ENCODE data around the gene RTN4RL2. TPM values are rescaled to one million over a fixed set of nuclear protein-coding genes. Genes with fewer than 3 reads are reported as not detected.

RTN4RL2 gene
- total and polyA plus RNA-seq, 9 of the 15 experiments (the other 6 are each of a cell fraction or from before 2014, with no cell fraction given): 0.06 to 1.9 (median 0.34) TPM; not detected in 4

DNA sequence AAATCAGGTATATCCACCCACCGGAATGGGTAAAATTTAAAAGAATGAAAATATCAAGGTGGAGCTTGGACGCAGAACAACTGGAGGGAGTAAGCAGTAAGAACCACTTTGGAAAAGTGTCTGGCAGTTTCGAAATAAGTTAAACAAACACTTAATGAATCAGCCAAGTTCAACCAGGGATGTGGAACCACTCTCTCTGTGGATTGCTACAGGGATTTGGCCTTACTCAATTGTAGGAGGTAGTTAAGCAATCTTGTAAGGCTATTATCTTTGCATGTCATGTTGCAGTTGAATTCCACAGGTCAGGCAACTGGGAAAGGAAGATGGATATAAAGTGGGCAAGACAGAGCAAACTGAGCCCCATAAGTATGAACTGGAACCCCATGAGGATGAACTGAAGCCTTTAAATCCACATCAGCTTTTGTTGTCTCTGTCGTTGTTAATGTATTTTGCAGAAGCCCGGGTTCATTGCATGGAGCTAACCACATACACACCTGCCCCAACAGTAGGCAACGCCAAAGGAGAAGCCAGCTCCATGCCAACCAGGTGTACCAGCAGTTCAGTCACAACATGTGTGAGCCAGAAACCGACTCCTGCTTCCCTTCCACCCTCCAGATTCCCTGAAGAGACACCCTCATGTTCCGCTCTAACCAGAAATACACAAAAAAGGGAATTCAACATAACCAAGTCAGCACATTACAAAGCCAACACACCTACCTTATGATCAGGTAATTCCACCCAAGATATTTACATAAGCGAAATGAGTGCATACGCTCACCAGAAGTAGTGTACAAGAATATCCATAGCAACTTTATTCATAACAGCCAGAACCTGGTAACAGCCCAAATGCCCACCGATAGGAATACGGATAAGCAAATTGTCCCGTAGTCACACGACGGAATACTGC is 25.4 kb upstream of the RTN4RL2 start (continued):
- TF ChIP-seq VEZF1 (CRISPR knock-in tag; IDR thresholded peaks at IDR 0.05) (peak; percentile 19; the same call in 1 of the 2 replicates), TCFL5 (CRISPR knock-in tag; conservative IDR thresholded peaks at IDR 0.05) (no peak), USF1 (CRISPR knock-in tag; IDR thresholded peaks at IDR 0.05) (no peak), JUND (IDR thresholded peaks at IDR 0.05; ENCODE audit: borderline replicate concordance, low read depth, low read length) (no peak), JUND (tag; IDR thresholded peaks at IDR 0.05; ENCODE audit: borderline replicate concordance, low read depth, low read length) (no peak), ZNF695 (CRISPR knock-in tag; IDR thresholded peaks at IDR 0.05) (no peak), E2F3 (CRISPR knock-in tag; IDR thresholded peaks at IDR 0.05) (no peak), FOXJ2 (tag; IDR thresholded peaks at IDR 0.05) (no peak), ZNF436 (CRISPR knock-in tag; IDR thresholded peaks at IDR 0.05) (no peak), ARID1B (IDR thresholded peaks at IDR 0.05) (peak; percentile 33; the same call in 1 of the 2 replicates), OTX1 (CRISPR knock-in tag; IDR thresholded peaks at IDR 0.05) (no peak), HLTF (IDR thresholded peaks at IDR 0.05) (no peak), MBD2 (IDR thresholded peaks at IDR 0.05; ENCODE audit: borderline replicate concordance, low read depth) (no peak), CEBPG (CRISPR knock-in tag; IDR thresholded peaks at IDR 0.05) (peak; percentile 83), CEBPG (tag; conservative IDR thresholded peaks at IDR 0.05 in 1 of 2, IDR thresholded peaks at IDR 0.05 in 1 of 2) (peak; percentile 97 to 99), ZBTB49 (CRISPR knock-in tag; IDR thresholded peaks at IDR 0.05; ENCODE audit: borderline replicate concordance) (no peak), CBFA2T2 (conservative IDR thresholded peaks at IDR 0.05) (peak; percentile 26; the same call in 1 of the 2 replicates)
- TF ChIP-seq, protein P1, sequence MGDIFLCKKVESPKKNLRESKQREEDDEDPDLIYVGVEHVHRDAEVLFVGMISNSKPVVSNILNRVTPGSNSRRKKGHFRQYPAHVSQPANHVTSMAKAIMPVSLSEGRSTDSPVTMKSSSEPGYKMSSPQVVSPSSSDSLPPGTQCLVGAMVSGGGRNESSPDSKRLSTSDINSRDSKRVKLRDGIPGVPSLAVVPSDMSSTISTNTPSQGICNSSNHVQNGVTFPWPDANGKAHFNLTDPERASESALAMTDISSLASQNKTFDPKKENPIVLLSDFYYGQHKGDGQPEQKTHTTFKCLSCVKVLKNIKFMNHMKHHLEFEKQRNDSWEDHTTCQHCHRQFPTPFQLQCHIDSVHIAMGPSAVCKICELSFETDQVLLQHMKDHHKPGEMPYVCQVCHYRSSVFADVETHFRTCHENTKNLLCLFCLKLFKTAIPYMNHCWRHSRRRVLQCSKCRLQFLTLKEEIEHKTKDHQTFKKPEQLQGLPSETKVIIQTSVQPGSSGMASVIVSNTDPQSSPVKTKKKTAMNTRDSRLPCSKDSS (IDR thresholded peaks at IDR 0.05; ENCODE audit: low read depth, partially characterized antibody): no peak
- TF ChIP-seq, protein P2, sequence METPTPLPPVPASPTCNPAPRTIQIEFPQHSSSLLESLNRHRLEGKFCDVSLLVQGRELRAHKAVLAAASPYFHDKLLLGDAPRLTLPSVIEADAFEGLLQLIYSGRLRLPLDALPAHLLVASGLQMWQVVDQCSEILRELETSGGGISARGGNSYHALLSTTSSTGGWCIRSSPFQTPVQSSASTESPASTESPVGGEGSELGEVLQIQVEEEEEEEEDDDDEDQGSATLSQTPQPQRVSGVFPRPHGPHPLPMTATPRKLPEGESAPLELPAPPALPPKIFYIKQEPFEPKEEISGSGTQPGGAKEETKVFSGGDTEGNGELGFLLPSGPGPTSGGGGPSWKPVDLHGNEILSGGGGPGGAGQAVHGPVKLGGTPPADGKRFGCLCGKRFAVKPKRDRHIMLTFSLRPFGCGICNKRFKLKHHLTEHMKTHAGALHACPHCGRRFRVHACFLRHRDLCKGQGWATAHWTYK (CRISPR knock-in tag; IDR thresholded peaks at IDR 0.05): no peak
